GM19193 (cell line): ENCODE measurements around the gene PDE7B.

Experiments used
- POLR2A ChIP-seq: IDR thresholded peaks from 4 replicates; pipeline ENCODE4 v1.6.1; 2011; ENCODE audit not compliant: insufficient read depth, insufficient read length; ENCODE audit errors: extremely low read depth

Gene PDE7B

DNA sequence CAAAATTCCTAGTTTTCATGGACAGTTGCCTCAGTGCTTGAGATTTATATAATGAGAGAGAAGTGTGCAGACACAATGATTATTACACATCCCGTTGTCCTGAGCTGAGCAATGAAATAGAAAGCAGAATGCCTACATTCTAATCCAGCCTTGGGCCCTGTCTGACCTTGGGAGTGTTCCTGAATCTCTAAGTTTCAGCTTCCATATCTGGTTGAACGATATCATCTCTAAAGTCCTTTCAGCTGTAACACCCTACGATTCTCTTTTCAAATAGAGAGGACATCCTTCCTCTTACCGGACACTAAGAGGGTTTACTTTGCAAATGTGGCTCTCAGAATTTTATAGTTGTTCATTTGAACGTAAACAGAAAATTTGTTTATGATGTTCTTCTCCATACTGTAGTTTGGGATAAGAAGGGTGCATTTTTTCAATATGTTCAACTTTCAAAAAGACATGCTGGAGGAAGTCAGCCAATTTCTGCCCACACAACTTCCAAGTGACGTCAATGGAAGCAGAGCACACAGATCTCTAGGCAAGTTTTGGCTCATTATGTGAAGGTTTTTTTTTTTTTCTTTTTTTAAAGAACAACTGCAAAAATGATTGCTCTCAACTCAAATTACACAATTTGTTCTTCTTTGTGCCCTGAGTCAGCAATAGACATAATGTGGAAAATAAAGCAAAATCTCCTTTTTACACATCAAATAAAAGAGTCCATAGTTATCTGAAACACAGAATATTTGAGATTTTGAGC, 50.4 kb downstream of the PDE7B start:
- TF ChIP-seq POLR2A: no peak

DNA sequence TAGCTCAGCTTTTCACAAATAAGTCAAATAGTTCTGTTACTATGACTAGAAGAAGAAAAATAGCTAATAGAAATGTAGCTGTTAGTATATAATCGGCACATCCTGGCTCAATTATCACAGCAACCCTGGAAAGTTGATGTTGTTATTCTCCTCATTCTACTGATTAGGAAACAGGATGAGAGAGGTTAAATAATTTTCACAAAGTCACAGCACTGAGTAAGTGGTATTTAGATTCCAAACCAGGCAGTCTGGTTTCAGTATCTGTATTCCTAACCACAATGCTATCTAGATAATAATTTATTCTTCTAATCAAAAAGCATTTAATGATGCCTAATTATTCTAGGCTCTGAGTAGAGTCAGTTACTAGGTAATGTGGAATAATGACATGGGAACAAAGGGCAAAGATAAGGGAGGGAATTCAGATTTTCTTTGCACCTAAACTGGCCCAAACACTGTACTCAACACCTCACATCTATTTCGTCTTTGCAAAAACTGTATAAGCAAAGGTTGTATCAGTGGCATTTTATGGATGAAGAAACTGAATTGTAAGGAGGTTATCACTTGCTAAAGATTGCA, 51.3 kb downstream of the PDE7B start:
- no peak for TF ChIP-seq POLR2A

- no peak for TF ChIP-seq POLR2A
Observed at GRCh38 chr6:135904666-135905065, 53.2 kb downstream of the PDE7B start.

- TF ChIP-seq POLR2A: no peak
Observed at GRCh38 chr6:135905604-135906300, 54.3 kb downstream of the PDE7B start.

DNA sequence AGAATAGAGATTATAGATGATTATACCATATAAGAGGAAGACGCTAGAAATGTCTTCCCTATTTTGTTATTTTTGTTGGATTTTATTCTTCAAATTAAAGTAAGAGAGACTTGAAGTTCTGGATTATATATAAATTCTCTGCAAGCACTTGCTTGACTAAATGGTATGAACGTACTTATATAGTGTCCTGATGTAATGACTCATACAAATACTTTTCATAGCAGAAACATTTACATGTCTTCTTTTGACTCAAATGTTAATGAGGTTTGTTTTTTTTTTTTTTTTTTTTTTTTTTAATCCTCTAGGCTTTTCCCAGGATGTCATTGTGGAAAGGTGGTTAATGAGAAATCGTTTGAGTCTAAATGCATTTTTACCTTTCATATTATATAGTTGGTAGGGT, 55.0 kb downstream of the PDE7B start:
- no peak for TF ChIP-seq POLR2A

DNA sequence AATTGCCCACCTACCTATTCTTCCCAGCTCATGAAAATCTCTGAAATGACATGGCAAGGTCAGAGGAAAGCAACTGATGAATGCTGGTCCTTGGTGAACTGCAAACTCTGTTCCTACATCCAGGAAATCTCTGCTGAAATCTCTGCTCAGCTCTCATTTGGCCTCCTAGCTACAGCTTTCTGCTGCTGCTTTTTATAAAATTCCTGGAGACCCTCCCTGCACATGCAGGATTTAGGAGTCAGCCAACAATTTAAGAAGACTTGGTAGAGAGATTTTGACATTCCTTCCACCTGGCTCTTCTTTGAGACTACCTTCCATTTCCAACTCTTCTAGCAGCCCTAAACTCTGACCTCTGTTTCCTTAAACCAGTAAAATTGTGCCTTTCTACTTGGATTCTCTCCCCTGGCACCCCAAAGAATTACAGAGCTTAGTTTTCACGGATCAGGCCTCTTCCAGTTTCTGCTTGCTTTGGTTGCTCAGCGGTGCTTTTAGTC, 55.5 kb downstream of the PDE7B start:
- TF ChIP-seq POLR2A: no peak

- no peak for TF ChIP-seq POLR2A
Observed at GRCh38 chr6:135909737-135910387, 58.4 kb downstream of the PDE7B start.

DNA sequence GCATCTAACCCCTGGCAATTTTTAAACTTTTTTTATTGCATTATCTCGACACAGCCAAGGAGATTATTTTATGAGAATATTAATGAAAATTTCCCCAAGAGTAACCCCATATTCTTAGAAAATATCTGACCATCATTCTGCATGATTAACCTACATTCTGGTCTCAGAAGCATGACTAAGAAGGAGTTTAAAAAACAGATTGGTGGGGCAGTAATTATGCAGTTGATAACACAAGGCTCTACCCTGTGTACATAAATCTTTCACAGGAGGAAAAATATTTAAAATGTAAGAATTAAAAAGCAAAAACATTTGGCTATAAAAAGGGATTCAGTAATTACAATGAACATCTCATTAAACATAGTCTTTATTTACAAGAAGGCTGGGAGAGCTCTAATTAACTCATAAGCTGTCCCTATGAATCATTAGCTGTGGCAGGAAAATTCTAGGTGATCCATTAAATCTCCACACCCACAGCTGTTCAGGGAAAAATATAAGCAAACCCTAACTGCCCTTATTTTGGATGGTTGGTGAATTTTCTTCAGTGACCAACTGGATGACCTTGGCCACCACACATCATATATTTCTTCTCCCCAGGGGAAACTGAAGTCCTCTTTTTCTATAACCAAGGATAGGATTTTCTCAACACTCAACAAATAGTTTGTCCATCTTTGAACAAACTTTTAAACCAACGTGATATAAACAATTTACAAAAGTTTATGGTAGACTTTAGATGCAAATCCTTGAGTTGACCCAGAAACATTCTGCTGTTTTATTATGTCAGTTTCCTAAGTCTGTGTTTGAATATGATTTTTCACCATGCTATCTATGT, 59.5 kb downstream of the PDE7B start:
- no peak for TF ChIP-seq POLR2A

- TF ChIP-seq POLR2A: no peak
Observed at GRCh38 chr6:135913785-135914184, 62.3 kb downstream of the PDE7B start.

DNA sequence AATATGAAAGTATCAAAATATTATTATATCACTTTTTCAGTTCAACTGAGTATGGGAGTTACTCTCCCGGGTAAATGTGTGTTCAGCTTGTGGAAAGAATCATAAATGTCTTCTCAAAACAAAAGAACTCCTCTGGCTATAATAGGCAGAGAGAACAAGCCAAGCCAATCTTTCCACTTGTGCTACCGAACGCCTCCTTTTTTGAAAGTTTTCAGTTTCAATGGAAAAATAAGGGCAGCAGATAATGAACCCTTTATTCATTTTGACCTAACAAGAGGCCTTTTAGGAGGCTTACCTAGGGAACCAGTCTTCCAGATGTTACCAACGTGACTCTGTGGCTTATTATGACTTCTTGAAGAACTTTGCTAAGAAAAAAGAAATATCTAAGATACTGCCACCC, 67.5 kb downstream of the PDE7B start:
- TF ChIP-seq POLR2A: no peak

DNA sequence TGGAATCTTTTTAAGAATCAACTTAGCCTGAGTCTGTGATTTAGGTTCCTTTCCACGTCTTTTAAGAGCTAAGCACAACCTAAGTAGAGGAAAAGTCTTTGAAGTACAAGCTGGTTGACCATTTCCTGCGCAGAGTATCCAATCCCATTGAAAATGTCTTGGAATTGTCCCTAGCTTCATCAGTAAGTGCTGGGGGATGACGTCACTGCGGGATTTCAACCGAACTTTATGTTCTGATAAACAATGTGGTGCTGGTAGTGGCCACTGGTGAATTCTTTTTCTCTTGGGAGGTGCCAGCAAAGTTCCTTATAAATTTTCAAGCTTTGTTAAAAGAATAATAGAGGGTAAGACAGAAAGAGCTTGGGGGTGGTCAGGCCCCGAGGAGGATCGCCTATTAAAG, 69.2 kb downstream of the PDE7B start:
- TF ChIP-seq POLR2A: no peak

DNA sequence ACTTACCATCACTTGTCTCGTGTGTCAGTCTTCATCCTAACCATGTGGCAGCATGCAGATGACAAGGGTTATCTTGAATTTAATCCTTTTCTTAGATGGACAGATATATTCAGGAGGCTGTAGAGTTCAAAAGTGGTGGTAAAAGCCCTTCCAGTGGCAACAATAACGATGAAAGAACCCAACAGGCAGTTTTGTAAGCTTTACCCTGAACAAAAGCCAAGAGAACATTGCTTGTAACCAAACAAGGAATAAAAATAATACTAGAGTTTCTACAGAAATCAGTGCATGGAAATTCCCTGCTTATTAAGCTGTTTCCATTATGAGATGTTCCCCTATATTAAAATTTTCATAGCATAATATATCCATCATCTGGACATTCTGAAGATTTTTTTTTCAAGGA, 69.7 kb downstream of the PDE7B start:
- no peak for TF ChIP-seq POLR2A

- TF ChIP-seq POLR2A: no peak
Observed at GRCh38 chr6:135922174-135922573, 70.7 kb downstream of the PDE7B start.

GRCh38 chr6:135922746-135923145, 71.2 kb downstream of the PDE7B start:
- no peak for TF ChIP-seq POLR2A

GRCh38 chr6:135932651-135933050, 81.2 kb downstream of the PDE7B start:
- TF ChIP-seq POLR2A: no peak

GRCh38 chr6:135935941-135936601, 84.6 kb downstream of the PDE7B start:
- no peak for TF ChIP-seq POLR2A
